ENCODE data around the gene LAMA3.

Gene LAMA3

GRCh38 chr18:23949863-23950262 lies 260.6 kb downstream of the LAMA3 start:
- no peak for DNase-seq

- DNase-seq = no peak
These were observed 261.4 kb downstream of the LAMA3 start for GRCh38 chr18:23950644-23951043.

GRCh38 chr18:23951206-23951605 lies 262.0 kb downstream of the LAMA3 start:
- DNase-seq = no peak

- no peak for DNase-seq
These were observed 264.7 kb downstream of the LAMA3 start for GRCh38 chr18:23953984-23954383.

GRCh38 chr18:23956483-23956882 lies 267.2 kb downstream of the LAMA3 start:
- DNase-seq = no peak

GRCh38 chr18:23958036-23958435 lies 268.8 kb downstream of the LAMA3 start:
- no peak for DNase-seq

GRCh38 chr18:23963443-23964165 lies 274.4 kb downstream of the LAMA3 start:
- no peak for DNase-seq

- DNase-seq = no peak
These were observed 275.3 kb downstream of the LAMA3 start for GRCh38 chr18:23964282-23965238.

- peak; percentile 31 for DNase-seq
These were observed 277.7 kb downstream of the LAMA3 start for GRCh38 chr18:23966909-23967308.

- DNase-seq = no peak
These were observed 278.3 kb downstream of the LAMA3 start for GRCh38 chr18:23967321-23968089.

- DNase-seq = no peak
These were observed 279.7 kb downstream of the LAMA3 start for GRCh38 chr18:23968638-23969604.

- DNase-seq = no peak
These were observed 280.4 kb downstream of the LAMA3 start for GRCh38 chr18:23969664-23970063.

- DNase-seq = no peak
These were observed 281.2 kb downstream of the LAMA3 start for GRCh38 chr18:23970161-23971096.

GRCh38 chr18:23971097-23971440 lies 281.8 kb downstream of the LAMA3 start:
- no peak for DNase-seq

GRCh38 chr18:23971666-23972230 lies 282.5 kb downstream of the LAMA3 start:
- no peak for DNase-seq

GRCh38 chr18:23972453-23972852 lies 283.2 kb downstream of the LAMA3 start:
- DNase-seq = no peak

- DNase-seq = no peak
These were observed 287.9 kb downstream of the LAMA3 start for GRCh38 chr18:23977103-23977502.

- no peak for DNase-seq
These were observed 288.6 kb downstream of the LAMA3 start for GRCh38 chr18:23977719-23978483.

GRCh38 chr18:23981369-23981980 lies 292.2 kb downstream of the LAMA3 start:
- no peak for DNase-seq

Measured in NCI-H187 treated with DMSO at 0.1 percent for 48 hours (cell line).